ENCODE data around the gene SLC14A1. TPM values are rescaled to one million over a fixed set of nuclear protein-coding genes. Genes with fewer than 3 reads are reported as not detected.

SLC14A1 gene
- total and polyA plus RNA-seq, 2 of the 13 experiments (the other 11 are each of a cell fraction or from before 2014, with no cell fraction given): not detected

DNA sequence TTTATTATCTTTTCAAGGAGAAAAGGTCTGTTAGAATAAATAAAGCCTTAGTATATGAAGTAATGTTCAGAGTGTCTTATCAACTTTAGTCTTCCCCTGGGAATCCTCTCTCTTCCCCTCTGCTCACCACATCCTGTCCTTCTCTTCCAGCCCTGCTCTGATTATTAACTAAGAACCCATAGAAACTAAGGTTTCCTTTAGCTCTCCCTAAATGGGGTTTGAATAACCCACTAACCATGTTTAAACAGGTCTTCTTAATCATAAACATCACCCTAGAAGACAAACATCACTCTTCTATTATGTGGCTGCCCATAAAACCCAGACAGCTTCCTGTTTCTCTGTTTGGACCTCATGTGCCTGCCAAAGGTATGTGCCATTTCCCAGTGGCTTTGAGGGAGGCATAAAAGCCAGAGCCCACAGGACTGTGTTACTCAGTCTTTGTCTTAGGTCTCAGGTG lies 50.1 kb downstream of the SLC14A1 start (continued):
- TF ChIP-seq SIX1 (CRISPR knock-in tag; IDR thresholded peaks at IDR 0.05; ENCODE audit: borderline replicate concordance): no peak

GRCh38 chr18:45775241-45775676 lies 51.3 kb downstream of the SLC14A1 start:
- ATAC-seq: no peak
- FAIRE-seq: no peak
- in situ Hi-C loops (cut with HindIII; ENCODE audit: extremely low pct_ligation_motif_present, low pct_unique_long_range_greater_than_20kb): no loop called here
- Histone ChIP-seq H3K9me3 (ENCODE audit: low read length) (no peaks in the 10 kb centered on the region), H2AFZ (ENCODE audit: low read length) (no peak overlapping the region), H3K27me3 (ENCODE audit: control insufficient read depth in 1 of 2, insufficient read depth in 2 of 2, low read length in 2 of 2) (no peaks in the 10 kb centered on the region; a peak in 1 of 5 replicates), H3K4me2 (ENCODE audit: low read depth, low read length) (no peak overlapping the region), H3K27ac (ENCODE audit: extremely low read length, insufficient read depth, low read length) (no peak overlapping the region), H3K9ac (ENCODE audit: insufficient read depth, low read depth, low read length) (no peak overlapping the region), H3K36me3 (replicated peaks in 1 of 2; ENCODE audit: control insufficient read depth in 1 of 2, insufficient read depth in 2 of 2, low read length in 2 of 2) (no peaks in the 10 kb centered on the region), H3K4me1 (ENCODE audit: insufficient read depth, low read length) (no peaks in the 10 kb centered on the region), H3K4me3 (replicated peaks in 1 of 3; ENCODE audit: insufficient read depth in 1 of 3, low read depth in 2 of 3, low read length in 3 of 3) (no peak overlapping the region), H3K79me2 (ENCODE audit: insufficient read depth, low read length) (no peaks in the 10 kb centered on the region), H4K20me1 (ENCODE audit: insufficient read depth, low read length) (no peaks in the 10 kb centered on the region)
- TF ChIP-seq, protein P1, sequence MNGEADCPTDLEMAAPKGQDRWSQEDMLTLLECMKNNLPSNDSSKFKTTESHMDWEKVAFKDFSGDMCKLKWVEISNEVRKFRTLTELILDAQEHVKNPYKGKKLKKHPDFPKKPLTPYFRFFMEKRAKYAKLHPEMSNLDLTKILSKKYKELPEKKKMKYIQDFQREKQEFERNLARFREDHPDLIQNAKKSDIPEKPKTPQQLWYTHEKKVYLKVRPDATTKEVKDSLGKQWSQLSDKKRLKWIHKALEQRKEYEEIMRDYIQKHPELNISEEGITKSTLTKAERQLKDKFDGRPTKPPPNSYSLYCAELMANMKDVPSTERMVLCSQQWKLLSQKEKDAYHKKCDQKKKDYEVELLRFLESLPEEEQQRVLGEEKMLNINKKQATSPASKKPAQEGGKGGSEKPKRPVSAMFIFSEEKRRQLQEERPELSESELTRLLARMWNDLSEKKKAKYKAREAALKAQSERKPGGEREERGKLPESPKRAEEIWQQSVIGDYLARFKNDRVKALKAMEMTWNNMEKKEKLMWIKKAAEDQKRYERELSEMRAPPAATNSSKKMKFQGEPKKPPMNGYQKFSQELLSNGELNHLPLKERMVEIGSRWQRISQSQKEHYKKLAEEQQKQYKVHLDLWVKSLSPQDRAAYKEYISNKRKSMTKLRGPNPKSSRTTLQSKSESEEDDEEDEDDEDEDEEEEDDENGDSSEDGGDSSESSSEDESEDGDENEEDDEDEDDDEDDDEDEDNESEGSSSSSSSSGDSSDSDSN (CRISPR knock-in tag; IDR thresholded peaks at IDR 0.05): no peak
- TF ChIP-seq ZNF501 (CRISPR knock-in tag; IDR thresholded peaks at IDR 0.05): no peak
- no peak for TF ChIP-seq WIZ (CRISPR knock-in tag; IDR thresholded peaks at IDR 0.05)
- no peak for TF ChIP-seq TEAD3 (CRISPR knock-in tag; optimal IDR thresholded peaks at IDR 0.05; ENCODE audit: borderline replicate concordance)
- TF ChIP-seq SNAPC2 (CRISPR knock-in tag; IDR thresholded peaks at IDR 0.05): no peak
- WGBS (ENCODE audit: low lambda C conversion rate): 84% methylated on average over 22 of the region's 35 CpGs
- CTCF ChIA-PET (ENCODE audit: low intra/inter-chr PET ratio, low total read pairs): no interaction called here
- no TSS peak for BruUV-seq (replicated peaks)
- DNase-seq (ENCODE audit: low spot score): no peak
- POLR2A ChIA-PET: no interaction called here
- intact Hi-C loops (cut with micrococcal nuclease; ENCODE audit: unreplicated experiment): no loop called here

All from HepG2 (cell line).